GM21515 (cell line): ENCODE results near the gene PRKAR1B.
"Not testable (repeated sequence)": the region's sequence is repeated elsewhere in the genome, so short reads cannot be mapped to it uniquely, and the experiment has no call there.

Source experiments
- ATAC-seq: cut with Tn5 transposase; IDR thresholded peaks from one replicate; pipeline ENCODE4 v1.9.1; 2021; ENCODE audit not compliant: unreplicated experiment

Gene PRKAR1B

GRCh38 chr7:628826-629225 is 98.3 kb downstream of the PRKAR1B start:
- ATAC-seq: no peak

- no peak for ATAC-seq
Observed at GRCh38 chr7:628402-628763, 98.7 kb downstream of the PRKAR1B start.

- no peak for ATAC-seq
Observed at GRCh38 chr7:627661-628401, 99.2 kb downstream of the PRKAR1B start.

GRCh38 chr7:625376-625971 is 101.6 kb downstream of the PRKAR1B start:
- ATAC-seq: no peak

- no peak for ATAC-seq
Observed at GRCh38 chr7:623464-623863, 103.6 kb downstream of the PRKAR1B start.

GRCh38 chr7:621572-622285 is 105.4 kb downstream of the PRKAR1B start:
- no peak for ATAC-seq

GRCh38 chr7:620885-621284 is 106.2 kb downstream of the PRKAR1B start:
- ATAC-seq: no peak

GRCh38 chr7:620056-620455 is 107.0 kb downstream of the PRKAR1B start:
- ATAC-seq: no peak

GRCh38 chr7:619368-619840 is 107.7 kb downstream of the PRKAR1B start:
- ATAC-seq: no peak

- no peak for ATAC-seq
Observed at GRCh38 chr7:618539-619367, 108.3 kb downstream of the PRKAR1B start.

GRCh38 chr7:617614-618538 is 109.2 kb downstream of the PRKAR1B start:
- no peak for ATAC-seq

GRCh38 chr7:613442-614140 is 113.5 kb downstream of the PRKAR1B start:
- no peak for ATAC-seq

- not testable (repeated sequence) for ATAC-seq
Observed at GRCh38 chr7:611837-612236, 115.2 kb downstream of the PRKAR1B start.

GRCh38 chr7:611281-611810 is 115.7 kb downstream of the PRKAR1B start:
- no peak for ATAC-seq

- ATAC-seq: no peak
Observed at GRCh38 chr7:610531-611280, 116.4 kb downstream of the PRKAR1B start.

GRCh38 chr7:610141-610530 is 116.9 kb downstream of the PRKAR1B start:
- no peak for ATAC-seq

GRCh38 chr7:609365-609764 is 117.7 kb downstream of the PRKAR1B start:
- no peak for ATAC-seq

- no peak for ATAC-seq
Observed at GRCh38 chr7:608954-609353, 118.1 kb downstream of the PRKAR1B start.

- no peak for ATAC-seq
Observed at GRCh38 chr7:608361-608760, 118.7 kb downstream of the PRKAR1B start.
